GM12878 (cell line): ENCODE results near the gene AP5Z1.

Source experiments
- ATF2 ChIP-seq: IDR thresholded peaks from 2 replicates; pipeline ENCODE4 v1.6.1; 2012; ENCODE audit warnings: low read length, inconsistent platforms
- BRCA1 ChIP-seq: IDR thresholded peaks from 2 replicates; pipeline ENCODE4 v1.6.1; 2011; ENCODE audit warnings: low read depth, low read length, improper control_type of control experiment
- EZH2 ChIP-seq: IDR thresholded peaks from 2 replicates; pipeline ENCODE4 v1.6.1; 2012; ENCODE audit warnings: low read depth, mild to moderate bottlenecking, control low read depth, inconsistent platforms, low read length, borderline replicate concordance; ENCODE audit not compliant: control insufficient read depth
- FOXK2 ChIP-seq: fragments of 450-650 bp; IDR thresholded peaks from 2 replicates; pipeline ENCODE4 v1.6.1; 2017; ENCODE audit warnings: mild to moderate bottlenecking, moderate library complexity
- IRF4 ChIP-seq: IDR thresholded peaks from 2 replicates; pipeline ENCODE4 v1.6.1; 2011; ENCODE audit warnings: low read depth, low read length
- MAX ChIP-seq: IDR thresholded peaks from 2 replicates; pipeline ENCODE4 v1.6.1; 2012; ENCODE audit warnings: low read depth, low read length, improper control_type of control experiment
- MEF2A ChIP-seq: IDR thresholded peaks from 2 replicates; pipeline ENCODE4 v1.6.1; 2011; ENCODE audit warnings: low read depth, mild to moderate bottlenecking, low read length, moderate library complexity; ENCODE audit not compliant: insufficient read depth
- POLR2A ChIP-seq: IDR thresholded peaks from 2 replicates; pipeline ENCODE4 v1.6.1; 2011; ENCODE audit warnings: low read depth, mild to moderate bottlenecking, low read length
- PRDM15 ChIP-seq: fragments of 450-650 bp; formaldehyde crosslinking; IDR thresholded peaks from 2 replicates; pipeline ENCODE4 v1.4.0; 2020; ENCODE audit warnings: mild to moderate bottlenecking, moderate library complexity
- TAF1 ChIP-seq: IDR thresholded peaks from 2 replicates; pipeline ENCODE4 v1.6.1; 2011; ENCODE audit warnings: mild to moderate bottlenecking, low read depth, low read length, borderline replicate concordance
- ZZZ3 ChIP-seq: IDR thresholded peaks from 2 replicates; pipeline ENCODE4 v1.6.1; 2011; ENCODE audit warnings: low read depth; ENCODE audit not compliant: control insufficient read depth, insufficient read length
- TF ChIP-seq, protein P1 (sequence below): IDR thresholded peaks from 2 replicates; pipeline ENCODE4 v1.6.1; 2011; ENCODE audit warnings: borderline replicate concordance, low read depth, mild to moderate bottlenecking, moderate library complexity, mixed read lengths, low read length; ENCODE audit not compliant: insufficient read depth; ENCODE audit errors: extremely low read length
- TF ChIP-seq, protein P2 (sequence below), 3 experiments: IDR thresholded peaks in 2 of 3; conservative IDR thresholded peaks in 1 of 3; 2 replicates each; pipeline ENCODE4 v1.5.1; 2011; ENCODE audit warnings: low read depth in 3 of 3, low read length in 3 of 3, mild to moderate bottlenecking in 3 of 3, control low read depth in 2 of 3, moderate library complexity in 2 of 3, inconsistent platforms in 1 of 3, mixed read lengths in 1 of 3; ENCODE audit not compliant: control insufficient read depth in 2 of 3, insufficient read depth in 1 of 3; ENCODE audit errors: extremely low read depth in 1 of 3
- TF ChIP-seq, protein P3 (sequence below): fragments of 450-650 bp; IDR thresholded peaks from 2 replicates; pipeline ENCODE4 v1.6.1; 2016; ENCODE audit warnings: mild to moderate bottlenecking

DNA sequence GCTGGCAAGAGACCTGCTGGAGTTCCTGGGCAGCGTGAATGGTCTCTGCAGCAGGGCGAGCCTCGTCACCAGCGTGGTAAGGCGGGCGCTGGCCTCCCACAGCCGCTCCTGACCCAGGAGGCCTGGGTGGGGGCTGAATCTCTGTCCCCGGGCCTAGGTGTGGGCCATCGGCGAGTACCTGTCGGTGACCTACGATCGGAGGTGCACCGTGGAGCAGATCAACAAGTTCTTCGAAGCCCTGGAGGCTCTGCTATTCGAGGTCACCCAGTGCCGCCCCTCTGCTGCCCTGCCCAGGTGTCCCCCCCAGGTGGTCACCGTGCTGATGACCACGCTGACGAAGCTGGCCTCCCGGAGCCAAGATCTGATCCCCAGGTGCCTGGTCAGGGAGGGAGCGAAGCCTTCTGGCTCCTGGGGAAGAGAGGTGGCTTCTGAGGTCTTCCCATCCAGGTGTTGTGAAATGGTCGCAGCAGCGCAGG lies 15.1 kb downstream of the AP5Z1 start:
- TF ChIP-seq ZZZ3 (no peak), FOXK2 (no peak), MAX (no peak), TAF1 (no peak), PRDM15 (CRISPR knock-in tag) (no peak), ATF2 (no peak), MEF2A (no peak), IRF4 (no peak), BRCA1 (no peak), EZH2 (no peak), POLR2A (peak; percentile 50; the same call in 1 of the 2 replicates)
- TF ChIP-seq, protein P1, sequence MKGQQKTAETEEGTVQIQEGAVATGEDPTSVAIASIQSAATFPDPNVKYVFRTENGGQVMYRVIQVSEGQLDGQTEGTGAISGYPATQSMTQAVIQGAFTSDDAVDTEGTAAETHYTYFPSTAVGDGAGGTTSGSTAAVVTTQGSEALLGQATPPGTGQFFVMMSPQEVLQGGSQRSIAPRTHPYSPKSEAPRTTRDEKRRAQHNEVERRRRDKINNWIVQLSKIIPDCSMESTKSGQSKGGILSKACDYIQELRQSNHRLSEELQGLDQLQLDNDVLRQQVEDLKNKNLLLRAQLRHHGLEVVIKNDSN: no peak
- TF ChIP-seq, protein P2, sequence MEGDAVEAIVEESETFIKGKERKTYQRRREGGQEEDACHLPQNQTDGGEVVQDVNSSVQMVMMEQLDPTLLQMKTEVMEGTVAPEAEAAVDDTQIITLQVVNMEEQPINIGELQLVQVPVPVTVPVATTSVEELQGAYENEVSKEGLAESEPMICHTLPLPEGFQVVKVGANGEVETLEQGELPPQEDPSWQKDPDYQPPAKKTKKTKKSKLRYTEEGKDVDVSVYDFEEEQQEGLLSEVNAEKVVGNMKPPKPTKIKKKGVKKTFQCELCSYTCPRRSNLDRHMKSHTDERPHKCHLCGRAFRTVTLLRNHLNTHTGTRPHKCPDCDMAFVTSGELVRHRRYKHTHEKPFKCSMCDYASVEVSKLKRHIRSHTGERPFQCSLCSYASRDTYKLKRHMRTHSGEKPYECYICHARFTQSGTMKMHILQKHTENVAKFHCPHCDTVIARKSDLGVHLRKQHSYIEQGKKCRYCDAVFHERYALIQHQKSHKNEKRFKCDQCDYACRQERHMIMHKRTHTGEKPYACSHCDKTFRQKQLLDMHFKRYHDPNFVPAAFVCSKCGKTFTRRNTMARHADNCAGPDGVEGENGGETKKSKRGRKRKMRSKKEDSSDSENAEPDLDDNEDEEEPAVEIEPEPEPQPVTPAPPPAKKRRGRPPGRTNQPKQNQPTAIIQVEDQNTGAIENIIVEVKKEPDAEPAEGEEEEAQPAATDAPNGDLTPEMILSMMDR (IDR thresholded peaks at IDR 0.05 in 2 of 3, conservative IDR thresholded peaks at IDR 0.05 in 1 of 3; ENCODE audit: control insufficient read depth in 2 of 3, extremely low read depth in 1 of 3, insufficient read depth in 1 of 3, low read depth in 3 of 3, low read length in 3 of 3): no peak
- TF ChIP-seq, protein P3, sequence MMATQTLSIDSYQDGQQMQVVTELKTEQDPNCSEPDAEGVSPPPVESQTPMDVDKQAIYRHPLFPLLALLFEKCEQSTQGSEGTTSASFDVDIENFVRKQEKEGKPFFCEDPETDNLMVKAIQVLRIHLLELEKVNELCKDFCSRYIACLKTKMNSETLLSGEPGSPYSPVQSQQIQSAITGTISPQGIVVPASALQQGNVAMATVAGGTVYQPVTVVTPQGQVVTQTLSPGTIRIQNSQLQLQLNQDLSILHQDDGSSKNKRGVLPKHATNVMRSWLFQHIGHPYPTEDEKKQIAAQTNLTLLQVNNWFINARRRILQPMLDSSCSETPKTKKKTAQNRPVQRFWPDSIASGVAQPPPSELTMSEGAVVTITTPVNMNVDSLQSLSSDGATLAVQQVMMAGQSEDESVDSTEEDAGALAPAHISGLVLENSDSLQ: no peak
